LNCAP (cell line): Measurements from ENCODE around the gene SLC41A2.

Source experiments
- TF ChIP-seq, protein P1 (sequence below): fragments of 450-650 bp; IDR thresholded peaks from 2 replicates; pipeline ENCODE4 v1.5.1; 2017; ENCODE audit warnings: mild to moderate bottlenecking

SLC41A2 gene

DNA sequence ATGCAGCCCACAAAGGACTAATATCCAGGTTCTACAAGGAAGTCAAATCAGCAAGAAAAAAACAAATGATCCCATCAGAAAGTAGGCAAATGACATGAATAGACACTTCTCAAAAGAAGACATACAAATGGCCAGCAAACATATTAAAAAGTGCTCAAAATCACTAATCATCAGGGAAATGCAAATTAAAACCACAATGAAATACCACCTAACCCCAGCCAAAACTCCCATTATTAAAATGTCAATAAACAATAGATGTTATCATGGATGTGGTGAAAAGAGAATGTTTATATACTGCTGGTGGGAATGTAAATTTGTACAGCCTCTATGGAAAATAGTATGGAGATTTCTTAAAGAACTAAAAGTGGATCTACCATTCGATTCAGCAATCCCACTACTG, 25.0 kb downstream of the SLC41A2 start:
- TF ChIP-seq, protein P1, sequence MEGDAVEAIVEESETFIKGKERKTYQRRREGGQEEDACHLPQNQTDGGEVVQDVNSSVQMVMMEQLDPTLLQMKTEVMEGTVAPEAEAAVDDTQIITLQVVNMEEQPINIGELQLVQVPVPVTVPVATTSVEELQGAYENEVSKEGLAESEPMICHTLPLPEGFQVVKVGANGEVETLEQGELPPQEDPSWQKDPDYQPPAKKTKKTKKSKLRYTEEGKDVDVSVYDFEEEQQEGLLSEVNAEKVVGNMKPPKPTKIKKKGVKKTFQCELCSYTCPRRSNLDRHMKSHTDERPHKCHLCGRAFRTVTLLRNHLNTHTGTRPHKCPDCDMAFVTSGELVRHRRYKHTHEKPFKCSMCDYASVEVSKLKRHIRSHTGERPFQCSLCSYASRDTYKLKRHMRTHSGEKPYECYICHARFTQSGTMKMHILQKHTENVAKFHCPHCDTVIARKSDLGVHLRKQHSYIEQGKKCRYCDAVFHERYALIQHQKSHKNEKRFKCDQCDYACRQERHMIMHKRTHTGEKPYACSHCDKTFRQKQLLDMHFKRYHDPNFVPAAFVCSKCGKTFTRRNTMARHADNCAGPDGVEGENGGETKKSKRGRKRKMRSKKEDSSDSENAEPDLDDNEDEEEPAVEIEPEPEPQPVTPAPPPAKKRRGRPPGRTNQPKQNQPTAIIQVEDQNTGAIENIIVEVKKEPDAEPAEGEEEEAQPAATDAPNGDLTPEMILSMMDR, result no peak

DNA sequence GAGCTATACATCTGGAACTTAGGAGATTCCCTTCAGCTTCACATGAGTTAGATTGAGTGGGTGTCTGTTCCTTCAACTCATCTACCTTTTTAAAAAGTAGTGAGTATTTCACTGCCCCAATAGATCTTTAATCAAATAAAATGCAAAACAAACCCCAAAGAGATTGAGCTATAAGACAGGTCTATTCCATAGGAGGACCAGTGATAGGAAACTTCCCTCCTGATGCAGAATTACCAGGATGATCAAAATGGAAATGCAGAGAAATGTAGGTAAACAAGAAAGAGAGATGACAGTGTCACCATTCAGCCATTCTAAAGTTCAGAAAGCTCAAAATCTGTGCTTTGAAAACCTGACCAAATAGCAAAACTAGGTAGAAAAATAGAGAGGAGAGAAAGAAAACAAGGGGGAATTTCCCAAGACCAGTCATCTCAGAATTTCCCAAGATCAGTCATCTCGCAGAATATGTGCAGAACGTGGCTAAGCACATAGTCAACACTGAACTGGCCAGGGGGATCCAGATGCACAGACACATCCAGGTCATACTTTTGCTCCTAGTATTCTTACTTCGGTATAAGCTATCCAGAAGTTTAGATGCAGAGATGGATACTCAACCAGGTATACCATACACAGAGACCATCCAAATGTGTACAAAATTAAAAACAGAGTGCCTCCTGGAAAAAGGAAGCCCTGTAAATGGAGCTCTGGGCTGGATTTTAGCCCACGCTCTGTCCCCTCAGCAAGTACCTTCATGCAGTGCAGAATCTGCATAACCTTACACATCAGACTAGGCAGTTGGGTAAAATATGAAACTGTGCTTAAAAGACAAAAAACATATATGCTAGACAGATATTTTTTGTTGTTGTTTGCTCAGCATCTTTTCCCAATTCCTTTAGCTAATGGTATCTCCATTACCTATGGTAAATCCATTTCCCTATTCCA, 27.4 kb downstream of the SLC41A2 start:
- TF ChIP-seq, protein P1, result no peak

DNA sequence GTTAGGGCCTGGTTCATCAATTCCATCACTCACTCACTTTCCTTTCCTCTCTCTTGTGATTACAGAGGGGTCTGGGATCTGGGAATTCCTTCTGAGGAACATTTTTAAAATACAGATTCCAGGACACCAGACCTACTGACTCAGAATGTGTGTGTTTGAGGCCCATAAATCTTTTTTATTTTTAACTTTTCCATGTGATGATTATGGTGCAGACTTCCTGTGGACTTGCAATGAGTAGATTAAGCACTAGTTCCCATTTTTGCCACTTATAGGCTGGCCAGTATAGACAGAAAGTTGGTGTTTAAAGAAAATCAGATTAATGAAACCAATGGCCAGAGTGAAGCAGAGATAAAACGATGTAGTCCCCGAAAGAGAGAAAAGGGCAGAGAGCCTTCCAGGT, 28.1 kb downstream of the SLC41A2 start:
- TF ChIP-seq, protein P1, result no peak

DNA sequence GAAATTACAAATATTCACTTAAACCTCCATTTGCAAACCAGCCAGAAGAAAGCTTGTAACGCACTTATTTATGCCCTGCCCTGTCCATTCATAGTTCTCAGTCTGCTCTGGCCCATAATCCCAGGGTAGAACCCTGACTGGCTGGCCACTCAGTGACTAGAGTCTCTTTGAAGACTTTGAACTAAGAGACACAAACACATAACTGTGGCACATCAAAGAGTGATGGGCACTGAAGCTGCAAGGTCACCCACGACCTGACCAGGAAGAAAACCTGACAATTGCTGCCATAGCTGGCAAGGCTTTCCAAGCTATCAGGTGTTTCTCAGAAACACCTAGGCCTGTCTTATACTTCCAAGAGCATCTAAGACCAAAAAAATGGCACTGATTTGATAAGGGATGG, 28.7 kb downstream of the SLC41A2 start:
- TF ChIP-seq, protein P1, result no peak

DNA sequence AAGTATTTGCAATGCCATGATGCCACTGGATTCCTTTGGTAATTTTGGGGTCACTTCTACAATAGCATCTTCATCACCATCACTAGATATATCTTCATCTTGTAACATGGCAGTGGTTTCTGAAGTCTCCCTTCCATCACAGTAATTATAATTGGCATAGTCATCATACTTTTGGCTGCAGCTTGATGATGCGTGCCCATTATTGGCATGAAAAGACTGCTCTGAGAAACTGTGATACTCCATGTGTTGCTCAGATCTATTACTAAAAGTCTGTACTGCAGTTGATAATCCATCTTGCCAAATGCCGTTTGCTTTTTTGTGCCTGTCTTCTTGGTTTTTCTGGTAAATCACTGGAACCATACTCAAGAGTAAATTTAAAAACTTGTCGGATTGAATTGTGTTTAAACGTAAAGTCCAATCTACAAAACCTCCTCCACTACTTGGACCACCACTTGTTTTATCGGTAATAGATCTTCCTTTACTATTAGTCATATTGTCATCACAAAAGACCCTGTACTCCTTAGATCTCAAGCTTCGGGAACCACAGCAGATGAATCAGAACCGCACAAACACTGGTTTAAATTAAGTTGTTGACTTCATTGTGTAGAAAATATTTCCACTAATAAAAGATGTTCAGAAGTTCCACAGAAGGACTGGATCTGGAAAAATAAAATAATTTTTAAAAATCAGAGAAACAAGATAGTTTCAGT, 29.9 kb downstream of the SLC41A2 start:
- TF ChIP-seq, protein P1, result no peak

DNA sequence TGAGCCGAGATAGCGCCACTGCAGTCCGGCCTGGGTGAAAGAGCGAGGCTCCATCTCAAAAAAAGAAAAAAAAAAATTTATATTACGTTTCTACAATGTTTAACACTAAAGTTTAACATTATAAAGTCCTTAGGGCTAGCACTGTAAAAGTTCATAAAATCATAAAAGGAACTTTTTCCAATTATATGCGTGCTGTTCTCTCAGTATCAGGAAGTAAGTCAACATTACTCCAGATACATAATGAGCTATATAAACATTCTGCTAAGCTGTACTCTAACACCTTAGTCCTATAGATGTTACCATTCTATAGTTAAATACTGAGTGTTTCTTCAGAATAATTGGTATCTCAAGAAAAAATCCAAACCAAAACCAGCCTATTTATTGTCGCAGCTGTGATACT, 32.6 kb downstream of the SLC41A2 start:
- TF ChIP-seq, protein P1, result no peak

DNA sequence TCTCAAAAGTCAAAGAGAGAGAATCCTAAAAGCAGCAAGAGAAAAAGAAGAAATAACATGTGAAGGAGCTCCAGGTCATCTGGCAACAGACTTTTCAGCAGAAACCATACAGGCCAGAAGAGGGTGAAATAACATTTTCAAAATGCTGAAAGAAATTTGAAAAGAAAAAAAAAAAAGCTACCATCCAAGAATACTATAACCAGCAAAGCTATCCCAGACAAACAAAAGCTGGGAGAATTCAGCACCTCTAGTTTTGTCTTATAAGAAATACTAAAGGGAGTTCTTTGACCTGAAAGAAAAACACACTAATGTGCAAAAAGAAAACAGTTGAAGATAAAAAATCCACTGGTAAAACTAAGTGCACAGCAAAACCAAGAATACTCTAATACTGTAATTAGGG, 36.8 kb downstream of the SLC41A2 start:
- TF ChIP-seq, protein P1, result no peak
